Endodermal cell (in vitro differentiated cells): Measurements from ENCODE around the gene CCR9. TPM values are rescaled to one million over a fixed set of nuclear protein-coding genes. Genes with fewer than 3 reads are reported as not detected.

Source experiments
- DNase-seq: peaks from one replicate; pipeline ENCODE4 v3.0.0-alpha.2; 2017
- H3K27ac ChIP-seq: 2 replicates; pipeline ENCODE4 v1.5.1; 2013; ENCODE audit warnings: mild to moderate bottlenecking, low read depth, low read length, moderate library complexity
- H3K27me3 ChIP-seq: 2 replicates; pipeline ENCODE4 v1.6.1; 2013; ENCODE audit warnings: mild to moderate bottlenecking, low read length, moderate library complexity; ENCODE audit not compliant: insufficient read depth, control insufficient read depth, poor library complexity, severe bottlenecking
- H3K36me3 ChIP-seq: 2 replicates; pipeline ENCODE4 v1.7.0; 2013; ENCODE audit warnings: mild to moderate bottlenecking, low read length, moderate library complexity; ENCODE audit not compliant: control insufficient read depth, insufficient read depth
- H3K4me1 ChIP-seq: one replicate; pipeline ENCODE4 v1.7.0; 2013; ENCODE audit warnings: low read length; ENCODE audit not compliant: control insufficient read depth, insufficient read depth
- H3K4me3 ChIP-seq: 2 replicates; pipeline ENCODE4 v1.5.1; 2013; ENCODE audit warnings: mild to moderate bottlenecking, low read length, moderate library complexity
- H3K9ac ChIP-seq: 2 replicates; pipeline ENCODE4 v1.6.1; 2013; ENCODE audit warnings: mild to moderate bottlenecking, low read length, moderate library complexity; ENCODE audit not compliant: poor library complexity, severe bottlenecking; ENCODE audit errors: extremely low read depth
- H3K9me3 ChIP-seq: 2 replicates; pipeline ENCODE4 v1.6.1; 2013; ENCODE audit warnings: mild to moderate bottlenecking, low read length, moderate library complexity; ENCODE audit not compliant: control insufficient read depth
- H3K27ac Mint-ChIP-seq: 2 replicates; pipeline ENCODE4 v1.8.0; 2020; ENCODE audit warnings: mixed read lengths
- H3K27me3 Mint-ChIP-seq: 2 replicates; pipeline ENCODE4 v1.8.0; 2021; ENCODE audit warnings: mild to moderate bottlenecking, mixed read lengths; ENCODE audit not compliant: insufficient read depth
- H3K36me3 Mint-ChIP-seq: 2 replicates; pipeline ENCODE4 v1.8.0; 2020; ENCODE audit warnings: low read depth, mixed read lengths
- H3K4me1 Mint-ChIP-seq: 2 replicates; pipeline ENCODE4 v1.8.0; 2020; ENCODE audit warnings: mixed read lengths
- H3K4me3 Mint-ChIP-seq: 2 replicates; pipeline ENCODE4 v1.8.0; 2020; ENCODE audit warnings: mild to moderate bottlenecking, moderate library complexity, mixed read lengths
- H3K9me3 Mint-ChIP-seq: 2 replicates; pipeline ENCODE4 v1.8.0; 2020; ENCODE audit warnings: mild to moderate bottlenecking, mixed read lengths
- CTCF ChIP-seq: fragments of 200-600 bp; sonication (generic); conservative IDR thresholded peaks from 2 replicates; pipeline ENCODE4 v1.5.0; 2021; ENCODE audit warnings: antibody characterized with exemption, mild to moderate bottlenecking
- WGBS, 2 experiments: methylation state at CpG; one replicate each; pipeline versions ENCODE4 v1.1.5 to v1.1.7; 2013; ENCODE audit warnings: missing lambda C conversion rate in 2 of 2, mixed read lengths in 1 of 2; ENCODE audit not compliant: insufficient coverage in 1 of 2, insufficient read length in 1 of 2; 5-methylcytosine and 5-hydroxymethylcytosine counted together
- total RNA-seq, 2 donors: library from RNA; stranded (reverse); fragmentation: NEBNext Ultra II Directional in 1 of 2; extraction: Animal tissue kit (Norgen Biotek cat#: 25700) in 1 of 2; gene quantifications; 2 replicates in 1 of 2; 3 replicates in 1 of 2; pipeline ENCODE4 v1.2.1, GENCODE V29; 2021

The CCR9 gene
- total RNA-seq, 2 donors from 2014 or later: not detected

DNA sequence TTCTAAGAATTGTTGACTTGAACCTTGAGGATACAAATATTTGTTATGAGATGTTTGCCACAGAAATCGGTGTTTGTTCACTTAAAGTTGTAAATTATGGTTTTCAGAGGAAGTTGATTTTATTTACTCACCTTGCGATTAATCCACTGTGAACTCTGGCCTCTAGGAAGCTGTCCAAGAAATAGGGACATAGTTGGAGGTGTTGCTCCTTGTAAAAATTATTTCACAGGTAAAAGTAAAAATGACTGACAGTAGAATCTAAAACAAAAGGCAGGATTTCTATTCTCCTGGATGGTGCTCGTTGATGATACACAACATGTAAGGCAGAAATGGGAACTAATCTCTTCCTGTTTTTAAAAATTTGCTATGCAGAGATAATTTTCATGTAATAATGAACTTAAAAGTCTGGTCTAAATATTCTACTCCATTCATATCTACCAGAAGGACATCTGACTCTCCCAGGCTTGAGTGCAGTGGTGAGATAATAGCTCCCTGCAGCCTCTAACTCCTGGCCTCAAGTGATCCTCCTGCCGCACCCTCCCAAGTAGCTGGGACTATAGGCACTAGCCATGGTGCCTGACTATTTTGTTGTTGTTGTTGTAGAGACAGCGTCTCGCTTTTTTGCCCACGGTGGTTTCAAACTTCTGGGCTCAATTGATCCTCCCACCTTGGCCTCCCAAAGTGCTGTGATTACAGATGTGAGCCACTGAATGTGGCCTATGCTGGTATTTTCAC is 27.4 kb upstream of the CCR9 start:
- WGBS, 2 experiments: 67 to 85% methylated on average over 4 to 7 of the region's 7 CpGs
- H3K36me3 ChIP-seq: no peaks in the 10 kb centered on the region
- no peak for TF ChIP-seq CTCF
- no peak overlapping the region for H3K9ac ChIP-seq
- H3K27ac ChIP-seq: no peak overlapping the region
- peaks cover 54% of the 10 kb centered on the region for H3K27me3 ChIP-seq
- DNase-seq: no peak
- Mint-ChIP-seq H3K27me3 (peaks cover 37% of the 10 kb centered on the region), H3K9me3 (peaks cover 6% of the 10 kb centered on the region), H3K36me3 (no peaks in the 10 kb centered on the region), H3K4me1 (no peaks in the 10 kb centered on the region), H3K4me3 (no peak overlapping the region), H3K27ac (no peak overlapping the region)
- H3K9me3 ChIP-seq: peaks cover 9% of the 10 kb centered on the region
- no peaks in the 10 kb centered on the region for H3K4me1 ChIP-seq
- H3K4me3 ChIP-seq: no peak overlapping the region

- no peak for DNase-seq
- Histone ChIP-seq H3K27me3 (peaks cover 48% of the 10 kb centered on the region), H3K36me3 (no peaks in the 10 kb centered on the region), H3K9me3 (peaks cover 9% of the 10 kb centered on the region), H3K4me1 (no peaks in the 10 kb centered on the region), H3K9ac (no peak overlapping the region), H3K27ac (no peak overlapping the region), H3K4me3 (no peak overlapping the region)
- H3K4me3 Mint-ChIP-seq: no peak overlapping the region
- no peaks in the 10 kb centered on the region for H3K4me1 Mint-ChIP-seq
- peaks cover 31% of the 10 kb centered on the region for H3K27me3 Mint-ChIP-seq
- 87 to 95% methylated on average over 4 of the region's 4 CpGs for WGBS, 2 experiments
- no peak for TF ChIP-seq CTCF
- H3K27ac Mint-ChIP-seq: no peak overlapping the region
- no peaks in the 10 kb centered on the region for H3K36me3 Mint-ChIP-seq
- peaks cover 6% of the 10 kb centered on the region for H3K9me3 Mint-ChIP-seq
Measured at GRCh38 chr3:45860481-45860880, 25.9 kb upstream of the CCR9 start.

- H3K9ac ChIP-seq: no peak overlapping the region
- WGBS, 2 experiments: 84 to 90% methylated on average over 2 to 6 of the region's 7 CpGs
- no peaks in the 10 kb centered on the region for H3K36me3 Mint-ChIP-seq
- H3K27me3 ChIP-seq: peaks cover 54% of the 10 kb centered on the region
- H3K27ac Mint-ChIP-seq: no peak overlapping the region
- H3K27ac ChIP-seq: no peak overlapping the region
- TF ChIP-seq CTCF: no peak
- H3K4me3 ChIP-seq: no peak overlapping the region
- H3K36me3 ChIP-seq: no peaks in the 10 kb centered on the region
- H3K27me3 Mint-ChIP-seq: peaks cover 32% of the 10 kb centered on the region
- no peaks in the 10 kb centered on the region for H3K4me1 ChIP-seq
- no peak overlapping the region for H3K4me3 Mint-ChIP-seq
- peaks cover 9% of the 10 kb centered on the region for H3K9me3 ChIP-seq
- H3K9me3 Mint-ChIP-seq: peaks cover 6% of the 10 kb centered on the region
- no peaks in the 10 kb centered on the region for H3K4me1 Mint-ChIP-seq
- DNase-seq: no peak
Measured at GRCh38 chr3:45861043-45861719, 25.2 kb upstream of the CCR9 start.
